Right atrium auricular region (tissue), 2 donors: Measurements from ENCODE around the gene SEPTIN11. TPM values are rescaled to one million over a fixed set of nuclear protein-coding genes. Genes with fewer than 3 reads are reported as not detected.

Experiments used
- DNase-seq: peaks from one replicate; pipeline ENCODE4 v3.0.0-alpha.2; 2019; ENCODE audit warnings: low spot score
- H3K27ac ChIP-seq, 2 donors: fragments of 200-600 bp; sonication (generic); 1 replicate in 1 of 2; 2 replicates in 1 of 2; pipeline ENCODE4 v1.5.1; 2016 to 2019
- H3K27me3 ChIP-seq, 2 donors: fragments of 200-600 bp; sonication (generic); one replicate each; pipeline versions ENCODE4 v1.5.1 to v1.6.0; 2017 to 2019
- H3K36me3 ChIP-seq: fragments of 200-600 bp; sonication (generic); one replicate; pipeline ENCODE4 v1.5.1; 2016
- H3K4me1 ChIP-seq, 2 donors: fragments of 200-600 bp; sonication (generic); one replicate each; pipeline versions ENCODE4 v1.5.1 to v1.6.0; 2017 to 2019
- H3K4me3 ChIP-seq, 2 donors: fragments of 200-600 bp; sonication (generic); 1 replicate in 1 of 2; 2 replicates in 1 of 2; pipeline ENCODE4 v1.5.1; 2017 to 2019; ENCODE audit warnings: mild to moderate bottlenecking in 1 of 2, moderate library complexity in 1 of 2
- H3K9me3 ChIP-seq, 2 donors: fragments of 200-600 bp; sonication (generic); one replicate each; pipeline ENCODE4 v1.5.1; 2019
- CTCF ChIP-seq, 2 donors: fragments of 200-600 bp; sonication (generic); IDR thresholded peaks; one replicate each; pipeline ENCODE4 v1.5.1; 2019; ENCODE audit warnings: antibody characterized with exemption in 2 of 2
- total RNA-seq, 2 donors: library from RNA; depleted of rRNA; stranded (reverse); fragments of >200 nt; gene quantifications; one replicate each; pipeline ENCODE4 v1.1.0, GENCODE V29; 2016

The SEPTIN11 gene
- total RNA-seq, 2 donors from 2014 or later: 34.9 to 59.0 TPM

- Histone ChIP-seq H3K27me3 (no peaks in the 10 kb centered on the region), H3K4me1 (peaks cover 0 to 4% of the 10 kb centered on the region in 2 donors), H3K27ac (no peak overlapping the region), H3K9me3 (no peaks in the 10 kb centered on the region), H3K4me3 (no peak overlapping the region), H3K36me3 (no peaks in the 10 kb centered on the region)
- DNase-seq: no peak
- no peak for TF ChIP-seq CTCF (IDR thresholded peaks at IDR 0.05)
These were observed 24.6 kb downstream of the SEPTIN11 start for GRCh38 chr4:76974150-76974549.

- H3K9me3 ChIP-seq: no peaks in the 10 kb centered on the region
- H3K36me3 ChIP-seq: no peaks in the 10 kb centered on the region
- no peak for DNase-seq
- peaks cover 0 to 14% of the 10 kb centered on the region in 2 donors for H3K4me1 ChIP-seq
- TF ChIP-seq CTCF (IDR thresholded peaks at IDR 0.05): no peak
- no peaks in the 10 kb centered on the region for H3K27me3 ChIP-seq
- no peak overlapping the region for H3K27ac ChIP-seq
- H3K4me3 ChIP-seq: no peak overlapping the region
These were observed 27.6 kb downstream of the SEPTIN11 start for GRCh38 chr4:76977113-76977512.

GRCh38 chr4:76977736-76978350 lies 28.3 kb downstream of the SEPTIN11 start:
- no peak for TF ChIP-seq CTCF (IDR thresholded peaks at IDR 0.05)
- H3K9me3 ChIP-seq: no peaks in the 10 kb centered on the region
- H3K36me3 ChIP-seq: no peaks in the 10 kb centered on the region
- H3K4me3 ChIP-seq: no peak overlapping the region
- no peak overlapping the region for H3K27ac ChIP-seq
- no peak for DNase-seq
- H3K4me1 ChIP-seq: peaks cover 0 to 14% of the 10 kb centered on the region in 2 donors
- no peaks in the 10 kb centered on the region for H3K27me3 ChIP-seq

- TF ChIP-seq CTCF (IDR thresholded peaks at IDR 0.05): no peak
These were observed 29.7 kb downstream of the SEPTIN11 start for GRCh38 chr4:76979236-76979635.

GRCh38 chr4:76980261-76980660 lies 30.7 kb downstream of the SEPTIN11 start:
- no peak overlapping the region for H3K27ac ChIP-seq
- H3K27me3 ChIP-seq: no peaks in the 10 kb centered on the region
- no peak for TF ChIP-seq CTCF (IDR thresholded peaks at IDR 0.05)
- H3K36me3 ChIP-seq: no peaks in the 10 kb centered on the region
- H3K4me3 ChIP-seq: no peak overlapping the region
- no peak for DNase-seq
- peaks cover 0 to 37% of the 10 kb centered on the region in 2 donors for H3K4me1 ChIP-seq
- H3K9me3 ChIP-seq: no peaks in the 10 kb centered on the region

More at GRCh38 chr4:76979236-76979635, 29.7 kb downstream of the SEPTIN11 start:
- no peaks in the 10 kb centered on the region for H3K36me3 ChIP-seq
- H3K9me3 ChIP-seq: no peaks in the 10 kb centered on the region
- H3K27ac ChIP-seq: no peak overlapping the region
- no peak overlapping the region for H3K4me3 ChIP-seq
- H3K27me3 ChIP-seq: no peaks in the 10 kb centered on the region
- no peak for DNase-seq
- H3K4me1 ChIP-seq: peaks cover 0 to 27% of the 10 kb centered on the region in 2 donors

GRCh38 chr4:76981644-76982043 lies 32.1 kb downstream of the SEPTIN11 start:
- Histone ChIP-seq H3K9me3 (no peaks in the 10 kb centered on the region), H3K27me3 (no peaks in the 10 kb centered on the region), H3K36me3 (no peaks in the 10 kb centered on the region), H3K4me1 (peaks cover 0 to 49% of the 10 kb centered on the region in 2 donors), H3K4me3 (no peak overlapping the region), H3K27ac (no peak overlapping the region)
- no peak for TF ChIP-seq CTCF (IDR thresholded peaks at IDR 0.05)
- no peak for DNase-seq
